Hepatocyte (in vitro differentiated cells): ENCODE results near the gene BCKDHB.
A peak's percentile ranks its signal among the peaks of the same experiment; 100 is the strongest.

Experiments used
- EZH2 ChIP-seq: fragments of 200-600 bp; sonication (generic); IDR thresholded peaks from 2 replicates; pipeline ENCODE4 v1.6.1; 2016; ENCODE audit warnings: antibody characterized with exemption, mild to moderate bottlenecking, borderline replicate concordance
- TF ChIP-seq, protein P1 (sequence below): fragments of 200-600 bp; sonication (generic); IDR thresholded peaks from 2 replicates; pipeline ENCODE4 v1.5.1; 2016; ENCODE audit warnings: antibody characterized with exemption, mild to moderate bottlenecking; ENCODE audit not compliant: poor library complexity

GRCh38 chr6:80133020-80133419 is 26.5 kb downstream of the BCKDHB start:
- TF ChIP-seq, protein P1, sequence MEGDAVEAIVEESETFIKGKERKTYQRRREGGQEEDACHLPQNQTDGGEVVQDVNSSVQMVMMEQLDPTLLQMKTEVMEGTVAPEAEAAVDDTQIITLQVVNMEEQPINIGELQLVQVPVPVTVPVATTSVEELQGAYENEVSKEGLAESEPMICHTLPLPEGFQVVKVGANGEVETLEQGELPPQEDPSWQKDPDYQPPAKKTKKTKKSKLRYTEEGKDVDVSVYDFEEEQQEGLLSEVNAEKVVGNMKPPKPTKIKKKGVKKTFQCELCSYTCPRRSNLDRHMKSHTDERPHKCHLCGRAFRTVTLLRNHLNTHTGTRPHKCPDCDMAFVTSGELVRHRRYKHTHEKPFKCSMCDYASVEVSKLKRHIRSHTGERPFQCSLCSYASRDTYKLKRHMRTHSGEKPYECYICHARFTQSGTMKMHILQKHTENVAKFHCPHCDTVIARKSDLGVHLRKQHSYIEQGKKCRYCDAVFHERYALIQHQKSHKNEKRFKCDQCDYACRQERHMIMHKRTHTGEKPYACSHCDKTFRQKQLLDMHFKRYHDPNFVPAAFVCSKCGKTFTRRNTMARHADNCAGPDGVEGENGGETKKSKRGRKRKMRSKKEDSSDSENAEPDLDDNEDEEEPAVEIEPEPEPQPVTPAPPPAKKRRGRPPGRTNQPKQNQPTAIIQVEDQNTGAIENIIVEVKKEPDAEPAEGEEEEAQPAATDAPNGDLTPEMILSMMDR, result peak; percentile 65
- TF ChIP-seq EZH2, result no peak
